ENCODE data around the gene DCANP1.

Gene DCANP1

DNA sequence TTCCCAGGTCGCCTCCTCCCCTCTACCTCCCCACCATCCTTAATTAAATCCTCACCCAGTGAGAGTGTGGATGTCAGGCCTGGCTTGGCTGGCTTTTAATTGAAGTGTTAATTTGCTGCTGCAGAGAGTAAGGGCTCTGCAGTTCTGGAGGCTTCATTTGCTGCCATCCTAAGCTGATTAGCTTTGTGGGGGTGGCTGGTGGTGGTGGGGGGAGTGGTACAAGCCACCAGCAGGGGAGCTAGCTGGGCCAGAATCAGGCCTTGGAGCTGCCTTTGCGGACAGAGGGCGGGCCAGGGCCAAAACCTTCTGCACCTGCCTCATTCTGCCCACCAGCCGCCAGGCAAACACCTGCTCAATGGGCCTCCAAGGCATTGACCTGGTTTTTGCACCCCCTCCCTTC, 31.8 kb upstream of the DCANP1 start:
- DNase-seq = no peak

DNA sequence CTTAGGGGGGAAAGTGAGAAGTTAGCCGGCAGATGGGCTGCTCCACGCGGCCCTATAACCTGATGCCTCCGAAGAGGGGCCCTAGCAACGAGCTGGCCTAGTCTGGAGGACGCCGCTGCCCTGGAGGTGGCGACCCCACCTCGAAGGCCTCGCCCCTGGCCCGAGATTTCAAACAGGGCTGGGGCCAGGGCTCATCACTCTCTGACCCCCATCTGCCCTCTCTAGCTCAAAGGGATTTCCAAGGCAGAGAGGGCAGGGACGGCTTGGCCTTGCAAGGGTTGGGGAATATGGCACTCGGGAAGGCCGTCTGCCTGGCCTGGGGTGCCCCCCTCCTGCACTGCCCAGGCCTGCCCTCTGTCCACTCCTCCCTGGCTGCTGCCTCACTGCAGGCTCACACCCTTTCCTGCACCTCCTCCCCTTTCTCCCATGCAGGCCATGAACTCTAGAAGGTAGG, 30.5 kb upstream of the DCANP1 start:
- DNase-seq = no peak

DNA sequence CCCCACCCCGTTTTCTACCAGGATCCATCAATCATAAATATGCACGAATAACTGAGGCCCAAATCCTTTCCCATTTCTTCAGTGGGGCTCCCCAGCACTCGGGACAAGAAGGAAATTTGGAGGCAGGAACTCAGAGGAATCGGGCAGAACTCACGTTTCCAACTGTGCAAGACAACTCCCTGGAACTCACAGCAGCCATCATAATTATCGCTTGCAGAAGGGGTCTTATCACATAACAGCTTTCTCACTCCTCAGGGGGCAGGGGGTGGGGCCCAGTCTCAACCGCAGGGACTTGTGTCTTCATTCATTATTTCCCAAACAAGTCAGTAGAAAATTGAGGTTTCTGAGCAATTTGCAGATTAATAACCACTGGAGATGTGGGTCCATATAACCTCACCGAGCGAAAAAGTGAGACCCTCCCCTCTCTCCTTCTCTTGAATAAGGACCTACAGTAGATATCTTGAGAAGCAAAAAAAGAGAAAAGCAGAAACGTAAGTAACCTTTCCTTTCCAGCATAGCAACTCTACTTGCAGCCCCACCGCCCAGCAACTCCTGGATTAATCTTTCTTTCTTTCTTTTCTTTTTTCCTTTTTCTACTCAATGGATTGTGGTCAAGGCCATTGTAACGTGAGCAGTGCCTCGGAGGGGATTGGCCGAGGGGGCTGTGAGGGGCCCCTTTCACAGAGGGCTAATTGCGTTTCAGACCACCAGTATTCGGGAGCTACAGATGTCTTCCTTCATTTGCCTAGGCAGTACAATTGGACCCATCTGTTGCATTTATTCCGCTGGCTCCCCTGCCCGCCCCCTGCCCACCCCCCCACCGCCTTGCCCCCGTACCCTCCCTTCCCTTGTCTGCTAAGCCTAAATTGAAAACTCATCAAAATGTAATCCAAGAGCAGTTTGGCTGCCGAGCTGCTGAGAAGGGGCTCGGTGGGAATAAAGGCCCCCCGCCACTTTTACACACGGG, 29.8 kb upstream of the DCANP1 start:
- DNase-seq = no peak

DNA sequence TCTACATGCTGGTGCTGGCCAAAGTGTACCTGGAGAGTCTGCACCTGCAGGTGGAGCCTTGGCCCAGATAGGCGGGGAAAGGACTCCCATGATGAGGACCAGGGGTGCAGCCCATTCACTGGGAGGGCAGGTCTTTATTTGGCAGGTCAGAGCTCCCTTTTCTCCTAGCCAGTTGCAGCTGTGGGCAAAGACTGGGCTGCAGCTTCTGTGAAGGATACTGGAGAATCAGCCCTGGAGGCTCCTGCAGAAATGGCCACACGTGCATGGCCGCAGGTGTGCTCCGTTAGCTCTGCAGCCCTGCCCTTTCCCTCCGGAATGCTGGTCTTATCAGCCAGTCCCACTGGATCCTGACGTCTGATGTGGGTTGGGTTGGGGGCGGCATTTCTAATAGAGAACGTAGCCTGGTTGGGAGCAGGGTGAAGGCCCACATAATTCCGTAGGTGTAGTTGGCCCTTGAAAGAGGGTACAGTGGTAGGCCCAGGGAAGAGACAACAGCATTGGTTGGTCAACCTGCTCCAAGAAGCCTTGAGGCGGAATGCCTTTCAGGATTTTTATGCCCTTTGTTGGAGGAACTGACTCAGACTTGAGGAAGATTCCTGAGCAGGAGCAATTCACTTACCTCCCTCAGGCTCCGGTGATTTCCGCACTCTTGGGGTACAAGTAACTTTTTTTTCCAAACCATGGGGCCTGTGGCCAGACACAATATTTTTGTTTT, 27.0 kb upstream of the DCANP1 start:
- no peak for DNase-seq

DNA sequence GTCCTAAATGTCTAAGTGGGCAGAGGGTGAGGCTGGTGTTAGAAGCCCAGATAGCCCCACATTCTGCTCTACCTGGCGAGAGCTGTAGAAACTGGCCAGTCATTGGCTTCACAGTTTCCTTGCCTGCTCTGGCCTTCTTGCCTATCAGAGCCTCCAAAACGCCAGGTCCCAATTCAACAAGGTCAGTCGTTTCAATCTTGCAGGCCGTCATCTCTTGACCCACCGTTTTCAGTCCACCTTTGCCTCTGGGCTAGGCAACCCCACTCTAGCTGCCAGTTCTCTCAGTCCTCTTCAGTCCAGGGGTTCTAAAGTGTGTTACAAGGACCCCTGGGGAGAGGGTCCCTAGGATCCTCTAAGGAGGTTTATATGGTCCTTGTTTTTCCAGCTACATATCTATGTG, 25.0 kb upstream of the DCANP1 start:
- DNase-seq = no peak

DNA sequence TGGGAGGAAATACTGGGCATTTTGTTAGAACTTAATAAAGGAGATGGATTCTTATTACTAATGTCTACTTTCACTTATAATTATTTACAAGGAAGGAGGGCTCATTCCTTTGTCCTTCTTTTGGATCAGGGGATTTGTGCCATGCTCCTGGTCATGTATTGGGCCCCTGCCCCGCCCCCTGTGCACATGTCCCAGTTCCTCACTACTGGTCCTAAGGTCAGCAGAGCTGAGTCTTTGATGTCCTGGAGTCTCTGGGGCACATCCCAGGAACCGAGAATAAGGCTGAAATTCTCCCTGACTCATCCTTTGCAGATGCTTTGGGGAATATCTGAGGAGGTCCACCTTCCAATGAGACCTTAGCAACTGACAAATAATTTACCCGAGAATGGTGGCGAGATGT, 24.6 kb upstream of the DCANP1 start:
- no peak for DNase-seq

- no peak for DNase-seq
Measured at GRCh38 chr5:135469911-135470310, 22.8 kb upstream of the DCANP1 start.

- DNase-seq = no peak
Measured at GRCh38 chr5:135468541-135468940, 21.4 kb upstream of the DCANP1 start.

DNA sequence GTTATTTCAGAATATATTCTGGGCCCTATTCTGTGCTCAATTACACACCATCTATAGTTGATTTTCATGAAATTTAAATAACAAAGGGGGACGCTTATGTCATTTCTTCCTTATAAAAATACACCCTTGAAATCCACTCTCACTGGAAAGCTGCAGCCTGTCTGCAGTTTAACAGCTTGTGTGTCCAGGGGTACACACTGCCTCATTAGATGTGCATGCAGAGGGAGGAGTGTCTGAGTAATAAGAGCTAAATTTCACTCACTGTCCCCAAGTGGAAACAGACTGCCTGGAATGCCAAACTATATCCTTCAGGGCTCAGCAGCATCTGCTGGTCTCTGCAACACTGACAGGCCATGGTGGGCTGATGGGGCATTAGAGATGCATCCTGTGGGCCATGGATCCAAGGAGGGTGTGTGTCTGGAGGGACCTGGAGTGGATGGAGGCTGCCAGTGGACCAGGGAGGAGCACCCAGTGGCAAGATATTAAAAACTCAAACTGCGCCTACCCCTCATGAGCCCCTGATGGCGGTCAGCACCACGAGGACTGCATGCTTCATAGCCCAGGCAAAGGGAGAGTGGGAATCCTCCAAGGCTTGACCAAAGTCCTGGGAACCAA, 20.8 kb upstream of the DCANP1 start:
- no peak for DNase-seq

DNA sequence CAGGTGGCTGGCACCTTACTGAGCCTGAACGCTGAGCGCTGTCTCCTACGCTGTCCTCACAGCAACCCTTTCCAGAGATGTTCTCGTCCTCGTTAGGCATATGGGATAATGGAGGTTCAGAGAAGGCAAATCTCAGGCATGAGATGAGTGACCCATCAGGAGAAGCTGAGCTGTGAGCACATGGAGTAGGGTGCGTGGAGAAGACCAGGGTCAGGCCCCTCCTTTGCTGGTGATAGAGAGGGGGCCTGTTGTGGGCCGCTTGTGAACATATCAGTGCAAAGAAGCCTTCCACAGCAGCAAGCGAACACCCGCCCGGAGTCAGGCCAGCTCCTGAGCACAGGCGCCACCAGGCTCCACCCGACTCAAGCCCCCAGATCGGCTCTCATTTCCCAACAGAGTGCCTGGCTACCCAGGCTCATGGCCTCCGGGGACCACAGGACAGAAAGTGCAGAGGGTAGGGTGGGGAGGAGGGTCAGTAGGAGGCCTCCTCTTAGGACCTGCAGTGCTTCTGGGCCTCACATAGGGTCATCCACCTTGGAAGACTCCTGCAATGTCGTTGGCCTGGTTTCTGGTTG, 20.0 kb upstream of the DCANP1 start:
- no peak for DNase-seq

DNA sequence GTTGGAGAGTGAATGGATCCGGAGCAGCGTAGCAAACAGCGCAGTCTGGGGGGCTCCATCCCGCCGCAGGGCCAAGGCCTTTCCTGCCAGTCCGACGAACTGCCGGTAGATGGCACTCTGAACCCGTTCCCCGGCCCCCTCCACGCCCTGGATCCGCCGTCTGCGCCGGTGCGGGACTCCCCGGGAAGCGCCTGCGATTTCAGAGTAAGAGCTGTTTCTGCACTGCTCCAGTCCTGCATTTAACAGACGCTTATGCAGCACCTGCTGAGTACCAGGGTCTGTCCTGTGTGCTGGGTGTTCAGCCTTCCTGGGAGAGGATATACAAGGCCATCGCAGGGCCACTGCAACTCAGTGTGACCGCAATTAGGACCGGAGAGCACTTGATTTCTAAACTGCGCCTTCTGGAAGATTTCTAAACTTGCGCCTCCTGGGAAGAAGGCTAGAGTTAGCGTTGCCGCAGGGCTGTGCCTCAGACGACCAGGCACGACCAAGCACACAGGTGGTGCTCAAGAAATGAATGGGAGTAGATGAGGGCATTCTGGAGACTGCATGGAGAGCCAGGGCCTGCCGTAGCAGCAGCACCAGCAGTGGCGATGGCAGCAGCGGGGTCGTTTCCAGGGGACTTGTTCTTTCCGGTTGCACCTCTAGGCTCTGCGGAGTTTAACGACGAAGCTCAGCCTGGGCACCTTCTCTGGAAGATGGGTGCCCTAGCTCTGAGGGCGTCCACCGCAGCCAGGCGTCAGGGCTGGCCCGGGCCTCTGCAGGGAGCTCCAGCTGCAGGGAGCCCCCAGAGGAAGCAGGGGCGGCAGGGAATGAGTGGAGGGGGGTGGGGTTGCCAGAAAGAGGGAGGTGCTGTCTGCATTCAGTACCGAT, 19.3 kb upstream of the DCANP1 start:
- peak; percentile 87 for DNase-seq

- DNase-seq = no peak
Measured at GRCh38 chr5:135465391-135466122, 18.4 kb upstream of the DCANP1 start.

DNA sequence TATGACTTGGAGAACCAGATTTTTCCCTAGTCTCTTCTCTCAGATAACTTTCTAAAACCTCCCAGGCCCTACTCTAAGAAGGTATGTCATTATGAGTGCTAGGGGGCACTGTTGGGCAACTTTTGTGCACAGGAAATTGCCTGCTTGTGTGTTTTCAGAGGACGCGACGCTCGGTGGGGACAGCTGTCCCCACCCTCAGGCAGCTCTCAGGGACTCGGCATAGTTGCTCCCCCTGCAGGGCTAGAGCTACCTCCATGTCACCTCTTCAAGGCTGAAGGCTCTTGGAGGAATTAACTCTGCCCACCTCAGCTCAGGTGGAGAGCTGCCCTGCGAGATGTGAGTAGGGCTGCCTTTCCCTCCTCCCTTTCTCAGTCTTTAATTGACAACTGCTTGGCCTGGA, 15.2 kb upstream of the DCANP1 start:
- peak; percentile 66 for DNase-seq

DNA sequence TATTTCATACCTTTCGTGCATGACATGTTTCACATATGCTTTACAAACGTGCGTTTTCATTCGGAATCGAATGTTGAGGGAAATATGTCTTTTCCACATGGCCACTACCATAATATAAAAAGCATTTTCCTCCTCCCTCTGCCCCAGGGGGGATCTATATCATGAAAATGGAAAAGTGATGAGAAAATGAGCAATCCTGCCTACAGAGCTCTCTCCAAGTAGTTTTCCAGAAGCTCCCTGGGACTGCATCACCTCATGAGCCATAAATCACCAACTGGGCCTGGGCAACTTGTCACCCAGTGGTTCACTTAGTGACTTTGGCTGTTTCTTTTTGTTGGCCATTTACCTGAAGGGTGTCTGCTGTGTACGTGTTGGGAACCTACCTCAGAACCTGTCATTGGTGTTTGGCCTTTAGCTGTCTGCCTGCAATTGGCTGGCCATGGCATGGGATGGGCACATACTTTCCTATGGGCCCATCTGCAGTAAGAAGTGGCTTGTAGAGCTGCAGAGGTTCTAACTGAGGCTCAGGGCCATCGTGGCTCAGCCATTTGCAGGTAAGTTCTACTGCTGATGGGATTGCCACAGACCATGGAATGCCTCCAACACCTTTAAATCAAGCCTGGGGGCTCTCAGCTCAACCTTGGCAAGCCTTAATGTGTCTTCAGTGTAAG, 14.5 kb upstream of the DCANP1 start:
- no peak for DNase-seq

DNA sequence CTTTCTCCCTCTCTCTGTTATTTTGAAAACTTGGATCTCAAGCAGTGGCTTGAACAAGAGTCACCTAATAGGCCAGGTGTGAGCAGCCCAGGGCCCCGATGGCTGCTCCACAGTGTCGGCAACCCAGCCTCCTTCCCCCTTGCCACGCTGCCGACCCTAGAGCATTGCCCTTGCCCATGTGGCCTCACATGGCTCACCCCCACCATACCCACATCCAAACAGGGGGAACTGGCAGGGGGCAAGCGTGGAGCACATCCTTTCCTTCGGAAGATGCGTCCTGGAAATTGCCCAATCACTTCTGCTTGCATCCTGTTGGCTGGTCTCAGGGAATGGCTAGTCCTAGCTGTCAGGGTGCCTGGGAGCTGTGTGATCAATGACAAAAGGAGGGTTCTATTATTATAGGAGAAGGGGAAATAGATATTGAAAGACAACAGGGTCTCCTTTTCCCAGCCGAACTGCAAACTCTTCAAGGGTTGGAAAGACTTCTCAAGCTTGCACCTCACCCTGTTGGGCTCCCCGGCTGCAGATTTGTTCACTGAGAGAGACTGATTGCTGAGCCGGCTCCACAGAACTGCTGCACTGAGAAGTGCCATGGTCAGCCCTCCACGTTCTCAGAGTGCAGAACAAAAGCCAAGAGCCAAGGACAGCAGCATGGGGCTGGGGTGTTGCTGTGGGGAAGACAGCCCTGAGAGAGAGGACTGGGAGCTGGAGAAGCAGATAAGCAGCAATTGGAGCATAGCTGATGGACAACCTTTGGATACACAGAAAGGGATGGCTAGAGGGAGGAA, 13.3 kb upstream of the DCANP1 start:
- no peak for DNase-seq

GRCh38 chr5:135458921-135459331, 11.8 kb upstream of the DCANP1 start:
- DNase-seq = no peak

- no peak for DNase-seq
Measured at GRCh38 chr5:135458356-135458755, 11.2 kb upstream of the DCANP1 start.

- peak; percentile 80 for DNase-seq
Measured at GRCh38 chr5:135457424-135458071, 10.4 kb upstream of the DCANP1 start.
